GM21528 (cell line): Measurements from ENCODE around the gene DBX1.
"Not testable (repeated sequence)": the region's sequence is repeated elsewhere in the genome, so short reads cannot be mapped to it uniquely, and the experiment has no call there.

Experiments used
- ATAC-seq: cut with Tn5 transposase; IDR thresholded peaks from one replicate; pipeline ENCODE4 v1.9.1; 2021; ENCODE audit warnings: mild to moderate bottlenecking, moderate library complexity; ENCODE audit not compliant: unreplicated experiment, low FRiP score

Gene DBX1, protein sequence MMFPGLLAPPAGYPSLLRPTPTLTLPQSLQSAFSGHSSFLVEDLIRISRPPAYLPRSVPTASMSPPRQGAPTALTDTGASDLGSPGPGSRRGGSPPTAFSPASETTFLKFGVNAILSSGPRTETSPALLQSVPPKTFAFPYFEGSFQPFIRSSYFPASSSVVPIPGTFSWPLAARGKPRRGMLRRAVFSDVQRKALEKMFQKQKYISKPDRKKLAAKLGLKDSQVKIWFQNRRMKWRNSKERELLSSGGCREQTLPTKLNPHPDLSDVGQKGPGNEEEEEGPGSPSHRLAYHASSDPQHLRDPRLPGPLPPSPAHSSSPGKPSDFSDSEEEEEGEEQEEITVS

DNA sequence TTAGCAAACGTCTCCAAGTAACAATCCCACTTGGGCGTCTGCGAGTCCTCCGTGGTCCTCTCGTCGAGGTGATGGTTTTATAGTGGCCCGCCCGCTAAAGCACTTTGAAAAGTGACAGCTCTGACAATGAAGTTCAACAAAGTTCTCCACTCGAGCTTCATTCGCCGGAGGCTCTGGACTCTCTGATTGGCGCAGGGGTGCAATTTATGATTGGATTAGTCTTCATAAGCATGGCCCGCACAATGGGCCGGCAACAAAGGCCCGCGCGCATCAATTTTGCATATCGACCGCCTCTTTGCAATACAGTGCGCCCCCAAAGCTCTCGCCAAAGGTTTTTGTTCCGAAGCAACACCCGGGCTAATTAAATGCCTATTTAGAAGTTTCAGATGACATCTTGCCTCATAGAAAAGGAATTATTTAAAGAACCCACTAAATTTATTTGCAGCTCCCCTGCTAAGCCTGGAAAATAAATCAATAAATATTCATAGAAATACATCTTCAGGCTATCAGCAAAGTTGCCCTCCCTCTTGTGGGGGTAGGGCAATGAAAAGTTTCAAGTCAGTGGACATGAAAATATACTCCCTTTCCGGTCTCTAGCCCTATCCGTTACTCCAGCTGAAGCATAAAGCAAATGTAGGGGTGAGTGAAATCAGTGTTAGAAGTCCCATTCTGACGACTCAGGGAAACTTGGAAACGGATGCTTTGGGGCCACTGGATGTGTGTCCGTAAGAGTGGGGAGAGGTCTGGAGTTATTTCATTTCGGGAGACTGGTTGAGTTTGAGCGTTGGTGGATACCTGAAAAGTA, at the start of gene DBX1:
Gene DBX1, minus strand, starts transcription at position 51 of the 805 bp plus-strand sequence. CDS start 151 bp downstream, outside the sequence.
- no peak for ATAC-seq

DNA sequence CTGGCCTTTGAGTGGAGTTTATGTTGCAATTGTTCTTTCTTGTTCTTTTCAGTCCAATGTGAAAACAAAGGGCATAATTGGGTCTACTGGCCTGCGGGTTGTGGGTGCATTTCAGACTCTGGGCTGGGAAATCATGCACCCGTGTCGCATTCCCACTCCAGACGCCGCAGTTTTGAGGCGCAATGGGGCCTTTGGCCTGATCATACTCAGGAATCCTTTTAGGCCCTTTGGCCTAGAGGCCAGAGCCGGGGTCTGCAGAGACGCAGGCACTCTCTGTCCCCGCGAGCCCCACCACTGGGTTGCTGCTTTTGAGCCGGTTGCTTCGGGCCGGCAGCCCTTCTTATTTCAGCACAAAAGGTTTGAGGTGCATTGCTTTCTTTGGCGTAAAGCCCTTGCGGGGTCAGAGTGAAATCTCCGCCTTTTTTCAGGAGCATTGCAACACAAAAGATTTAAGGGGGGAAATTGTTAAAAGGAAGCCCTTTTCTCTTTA, 48.4 kb upstream of the DBX1 start:
- ATAC-seq, result no peak

DNA sequence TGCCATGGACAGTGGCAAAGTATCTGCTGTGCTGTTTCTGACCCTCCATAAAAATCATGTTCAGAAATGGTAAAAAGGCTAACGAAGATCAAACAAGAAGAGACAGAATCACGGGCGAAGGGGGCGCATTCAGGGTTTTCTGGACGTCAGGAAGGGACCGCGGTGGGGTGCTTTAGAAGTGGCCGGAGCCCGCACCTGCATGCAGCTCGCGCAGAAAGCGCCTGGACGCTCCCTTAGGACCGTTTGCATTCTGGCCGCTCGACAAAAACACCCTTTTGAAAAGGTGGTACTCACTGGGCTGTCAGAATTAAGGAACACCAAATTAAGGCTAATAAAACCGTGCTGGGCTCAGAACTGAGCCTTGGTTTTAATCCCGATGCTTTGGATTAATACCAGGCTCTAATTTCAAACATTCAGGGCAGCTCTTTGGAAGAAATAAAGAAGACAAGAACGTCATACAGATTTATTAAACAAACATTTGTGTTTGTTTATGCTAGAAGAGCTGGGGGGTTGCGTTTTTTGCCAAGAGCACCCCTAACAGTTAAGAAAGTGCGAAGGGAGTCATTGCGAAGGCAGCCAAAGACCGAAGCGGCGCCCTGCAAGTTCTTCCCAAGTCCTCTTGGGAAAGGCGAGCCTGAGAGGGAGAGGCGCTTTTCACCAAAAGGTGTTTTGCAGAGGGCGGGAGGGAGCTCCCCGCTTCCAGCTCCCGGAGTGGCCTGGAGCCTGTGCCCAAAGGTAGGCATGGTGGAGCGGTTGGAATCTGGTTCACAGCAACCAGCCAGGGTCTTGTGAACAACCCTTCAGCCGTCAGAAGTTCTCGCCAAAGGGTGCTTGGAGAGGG, 47.7 kb upstream of the DBX1 start:
- ATAC-seq, result no peak

DNA sequence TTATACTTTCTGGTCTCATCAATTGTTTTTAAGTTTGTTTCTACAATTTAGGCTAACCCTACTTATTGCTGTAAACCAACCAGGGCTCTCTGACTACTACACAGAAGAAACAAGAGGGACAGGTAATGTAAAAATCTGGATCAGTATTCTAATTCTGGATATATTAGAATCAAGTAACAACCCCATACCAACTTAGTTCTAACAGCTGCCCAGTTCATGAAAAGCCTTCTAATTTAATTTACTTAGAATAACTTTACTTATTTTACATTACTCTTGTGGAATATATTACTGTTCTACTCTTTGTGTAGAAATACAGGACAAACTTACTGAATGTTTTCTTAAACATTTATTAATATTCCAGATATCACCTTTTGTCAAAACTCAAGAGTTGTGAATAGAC, 45.5 kb upstream of the DBX1 start:
- ATAC-seq, result no peak

DNA sequence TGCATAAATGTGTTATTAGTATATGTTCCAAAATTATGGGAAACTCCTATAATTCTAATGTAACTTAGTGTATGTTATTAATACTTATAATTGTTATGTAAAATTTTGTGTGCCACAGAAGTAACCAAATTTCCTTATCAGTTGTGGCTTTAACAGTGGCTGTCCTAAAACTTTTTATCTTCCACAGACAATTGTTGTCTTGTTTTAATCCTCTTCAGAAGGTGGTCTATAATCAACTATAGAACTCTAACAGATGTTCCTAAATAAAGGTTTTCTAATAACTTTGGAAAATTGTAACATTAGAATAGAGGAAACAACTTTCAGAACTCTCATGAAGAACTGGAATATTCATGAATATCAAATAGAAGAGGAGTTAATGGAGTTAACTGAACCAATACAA, 44.4 kb upstream of the DBX1 start:
- ATAC-seq, result no peak

DNA sequence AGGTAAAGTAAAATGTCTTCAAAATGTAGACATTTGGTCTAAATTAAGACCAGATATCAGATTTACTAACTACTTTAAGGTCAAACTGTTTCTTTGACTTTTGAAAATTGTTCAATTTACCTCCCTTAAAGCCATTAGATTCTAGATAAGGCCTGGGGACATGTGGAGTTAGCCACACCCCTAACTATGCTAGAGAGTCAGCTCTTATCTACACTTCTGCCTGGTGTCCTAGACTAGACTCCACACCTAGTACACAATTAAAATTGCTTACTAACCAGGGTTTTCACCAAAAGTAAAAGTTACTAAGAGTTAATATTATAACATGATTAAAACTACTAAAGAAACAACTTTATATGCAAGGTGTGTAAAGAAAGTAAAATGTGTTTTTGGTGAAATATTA, 43.6 kb upstream of the DBX1 start:
- no peak for ATAC-seq

DNA sequence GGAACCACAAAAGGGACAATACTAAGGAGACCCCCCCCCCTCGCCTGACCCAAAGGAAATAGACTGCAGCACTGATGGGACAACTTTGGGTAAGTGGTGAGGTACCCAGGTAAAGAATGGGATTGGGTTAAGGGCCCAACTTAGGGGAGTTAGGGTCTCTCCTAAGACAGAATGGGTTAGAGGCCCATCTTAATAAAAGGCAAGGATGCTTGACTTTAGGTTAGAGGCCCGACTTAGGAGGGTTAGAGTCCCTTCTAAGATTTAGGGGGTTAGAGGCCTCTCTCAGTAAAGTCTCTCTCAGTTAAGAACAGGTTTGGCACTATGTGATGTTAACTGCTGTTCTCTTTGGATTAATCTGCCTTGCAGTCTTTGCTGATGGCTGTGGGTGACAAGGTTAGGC, 41.0 kb upstream of the DBX1 start:
- ATAC-seq, result no peak

DNA sequence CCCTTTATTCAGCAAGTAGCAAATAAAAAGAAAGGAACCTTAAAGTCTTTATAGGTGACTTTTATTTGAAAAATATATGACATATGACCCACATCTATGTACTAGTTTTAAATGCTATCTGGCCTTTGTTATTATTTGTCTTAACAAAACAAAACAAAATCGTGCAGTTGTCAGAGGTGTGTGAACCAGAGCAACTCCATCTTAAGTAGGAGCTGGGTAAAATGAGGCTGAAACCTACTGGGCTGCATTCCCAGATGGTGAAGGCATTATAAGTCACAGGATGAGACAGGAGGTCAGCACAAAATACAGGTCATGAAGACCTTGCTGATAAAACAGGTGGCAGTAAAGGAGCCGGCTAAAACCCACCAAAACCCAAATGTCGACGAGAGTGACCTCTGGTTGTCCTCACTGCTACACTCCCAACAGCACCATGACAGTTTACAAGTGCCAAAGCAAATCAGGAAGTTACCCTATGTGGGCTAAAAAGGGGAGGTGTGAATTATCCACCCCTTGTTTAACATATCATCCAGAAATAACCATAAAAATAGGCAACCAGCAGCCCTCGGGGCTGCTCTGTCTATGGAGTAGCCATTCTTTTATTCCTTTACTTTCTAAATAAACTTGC, 40.2 kb upstream of the DBX1 start:
- ATAC-seq, result not testable (repeated sequence)

DNA sequence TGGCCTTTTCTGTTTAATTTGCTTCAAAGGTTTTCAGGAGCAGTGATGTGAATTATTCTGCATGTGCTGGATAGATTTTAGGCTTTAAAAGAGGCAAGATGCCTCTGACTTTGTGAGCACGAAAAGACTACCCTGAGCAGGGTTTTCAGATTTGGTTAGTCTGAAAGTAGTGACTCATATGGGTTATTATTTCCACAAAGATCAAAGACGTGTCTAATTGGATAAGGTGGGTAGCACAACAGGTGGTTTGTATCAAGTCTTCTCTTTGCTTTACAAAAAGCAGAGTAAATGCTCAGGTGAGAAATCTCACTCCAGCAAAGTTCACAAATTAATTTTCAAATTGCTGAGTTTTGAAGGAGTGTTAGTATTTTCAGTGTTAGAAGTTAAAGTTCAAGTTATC, 37.6 kb upstream of the DBX1 start:
- ATAC-seq, result no peak

DNA sequence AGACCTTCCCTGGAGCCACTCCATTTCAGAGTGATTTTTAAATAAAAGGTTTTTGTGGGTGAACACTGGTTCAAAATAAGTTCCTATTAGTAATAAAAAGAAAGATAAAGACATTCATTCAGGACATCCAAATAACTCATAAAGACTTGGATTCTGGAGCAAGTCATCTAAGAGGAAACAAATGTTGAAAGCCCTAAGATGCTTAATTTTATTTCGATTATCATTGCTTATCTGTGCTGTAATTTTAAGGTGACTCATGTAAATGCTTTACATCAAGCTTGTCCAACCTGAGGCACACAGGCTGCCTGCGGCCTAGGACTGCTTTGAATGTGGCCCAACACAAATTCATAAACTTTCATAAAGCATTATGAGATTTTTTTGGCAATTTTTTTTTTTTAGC, 34.2 kb upstream of the DBX1 start:
- ATAC-seq, result no peak

DNA sequence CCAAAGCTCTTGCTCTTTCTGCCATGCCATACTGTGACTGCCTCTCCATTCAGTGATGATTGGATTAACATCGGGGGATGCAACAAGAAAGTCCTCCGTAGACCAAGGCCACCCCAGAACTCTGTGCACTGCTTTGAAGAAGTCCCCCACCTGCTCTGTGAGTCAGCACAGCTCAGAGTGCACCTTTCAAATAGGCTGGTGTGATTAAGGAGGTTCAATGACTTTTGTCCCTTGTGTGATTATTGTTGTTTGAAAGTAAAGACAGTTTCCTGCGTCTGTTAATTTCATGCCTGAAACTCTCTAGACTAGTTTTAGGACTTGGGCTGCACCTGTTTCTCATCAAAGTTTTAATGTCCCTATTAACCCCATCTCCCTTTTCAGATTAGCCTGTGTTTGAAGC, 33.0 kb upstream of the DBX1 start:
- ATAC-seq, result no peak

DNA sequence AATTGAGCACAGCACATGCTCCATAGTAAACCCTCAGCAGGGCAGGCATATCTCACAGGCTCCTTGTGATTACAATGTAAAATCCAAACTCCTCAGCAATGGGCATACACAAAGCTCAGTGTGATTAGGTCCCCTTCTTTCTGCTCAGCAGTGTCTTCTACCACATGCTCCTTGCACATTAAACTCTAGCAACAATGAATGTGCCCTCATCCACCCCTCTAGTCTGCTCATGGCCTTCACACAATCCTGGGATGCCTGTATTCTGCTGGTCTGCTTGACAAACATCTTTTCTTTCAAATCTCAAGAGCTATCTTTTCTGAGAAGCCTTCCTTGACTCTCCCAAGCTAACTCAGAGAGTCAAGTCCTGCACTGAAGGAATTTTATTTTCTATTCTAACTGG, 32.4 kb upstream of the DBX1 start:
- no peak for ATAC-seq

DNA sequence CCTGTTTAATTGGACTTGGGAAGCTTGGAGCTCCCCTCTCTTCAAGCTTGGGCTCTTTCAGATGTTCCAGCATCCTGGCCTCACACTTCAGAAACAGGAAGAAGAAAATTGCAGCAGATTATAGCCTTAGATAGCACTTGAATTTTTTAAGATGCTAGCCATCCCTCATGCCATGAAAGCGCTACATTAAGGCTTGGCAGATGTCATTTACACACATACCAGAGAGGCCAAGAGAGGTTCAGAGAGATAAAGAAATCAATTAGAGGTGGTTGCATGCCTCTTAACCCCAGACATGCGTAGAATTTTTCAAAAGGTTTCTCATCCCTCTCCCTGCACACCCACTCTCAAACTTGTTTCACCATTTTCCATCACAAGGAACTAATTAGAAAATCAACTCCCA, 31.9 kb upstream of the DBX1 start:
- no peak for ATAC-seq

DNA sequence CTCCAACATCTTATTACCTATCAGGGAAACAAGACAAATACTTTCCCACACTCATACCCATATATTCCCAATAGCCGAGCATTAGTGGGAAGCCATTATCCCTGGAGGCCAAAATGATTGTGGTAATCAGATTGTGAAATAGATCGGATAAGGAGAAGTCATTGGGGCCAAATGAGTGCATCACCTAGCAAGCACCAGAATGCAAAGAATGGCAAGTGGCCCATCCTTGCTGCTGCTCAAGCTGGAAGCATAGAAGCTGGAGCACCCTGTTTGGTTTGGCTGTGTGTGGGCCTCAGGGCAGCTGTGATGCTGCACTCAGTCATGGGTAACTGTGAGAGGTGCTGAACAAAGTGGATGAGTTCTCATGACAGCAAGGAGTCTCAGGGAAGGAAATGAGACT, 18.7 kb upstream of the DBX1 start:
- no peak for ATAC-seq

DNA sequence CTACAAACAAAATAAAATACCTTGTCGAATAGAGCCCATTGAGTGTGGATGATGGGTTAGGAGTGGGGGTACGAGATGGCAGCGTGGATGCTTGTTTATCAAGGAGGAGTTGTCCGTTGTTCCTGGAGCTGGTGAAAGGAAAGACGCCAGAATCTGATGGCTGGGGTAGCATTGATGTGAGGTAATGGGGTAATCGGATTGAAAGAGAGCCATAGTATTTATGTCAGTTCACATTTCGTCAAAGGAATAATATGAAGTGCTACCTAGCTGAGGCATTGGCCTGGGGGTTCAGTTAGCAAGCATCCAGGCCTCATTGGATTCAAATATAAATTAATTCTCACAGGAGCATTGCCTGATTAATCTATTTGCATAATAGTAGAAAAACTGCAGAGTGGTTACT, 16.9 kb upstream of the DBX1 start:
- no peak for ATAC-seq

DNA sequence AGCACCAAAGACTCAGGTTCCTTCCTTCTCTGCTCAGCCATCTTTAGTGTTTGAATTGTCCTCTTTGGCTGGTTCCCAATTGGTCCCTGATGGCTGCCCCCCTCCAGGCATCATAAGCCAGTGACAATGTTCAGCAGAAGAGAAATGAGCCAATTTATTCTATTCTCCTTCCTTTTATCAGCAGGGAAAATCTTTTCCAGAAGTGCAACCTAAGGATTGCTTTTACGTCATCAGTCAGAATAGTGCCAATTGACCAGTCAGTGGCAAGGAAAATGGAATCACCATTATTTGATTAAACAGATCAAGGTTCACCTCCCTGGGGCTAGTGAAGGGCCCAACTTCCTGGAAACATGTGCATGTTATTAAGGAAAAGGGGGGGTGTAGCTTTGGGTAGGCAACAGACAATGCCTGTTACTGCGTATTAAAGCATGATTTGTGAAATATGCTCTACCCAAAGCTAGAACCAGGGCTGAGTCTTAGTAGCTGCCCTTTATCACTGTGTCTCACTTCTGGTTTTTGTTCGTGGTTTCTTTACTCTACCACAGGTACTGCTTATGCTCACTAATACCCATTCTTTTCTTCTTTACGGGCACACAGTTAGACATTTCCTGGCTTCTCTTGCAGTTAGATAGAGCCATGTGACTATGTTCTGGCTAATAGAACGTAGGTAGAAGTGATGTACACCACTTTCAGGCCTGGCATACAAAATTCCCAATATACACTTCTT, 12.6 kb upstream of the DBX1 start:
- no peak for ATAC-seq

DNA sequence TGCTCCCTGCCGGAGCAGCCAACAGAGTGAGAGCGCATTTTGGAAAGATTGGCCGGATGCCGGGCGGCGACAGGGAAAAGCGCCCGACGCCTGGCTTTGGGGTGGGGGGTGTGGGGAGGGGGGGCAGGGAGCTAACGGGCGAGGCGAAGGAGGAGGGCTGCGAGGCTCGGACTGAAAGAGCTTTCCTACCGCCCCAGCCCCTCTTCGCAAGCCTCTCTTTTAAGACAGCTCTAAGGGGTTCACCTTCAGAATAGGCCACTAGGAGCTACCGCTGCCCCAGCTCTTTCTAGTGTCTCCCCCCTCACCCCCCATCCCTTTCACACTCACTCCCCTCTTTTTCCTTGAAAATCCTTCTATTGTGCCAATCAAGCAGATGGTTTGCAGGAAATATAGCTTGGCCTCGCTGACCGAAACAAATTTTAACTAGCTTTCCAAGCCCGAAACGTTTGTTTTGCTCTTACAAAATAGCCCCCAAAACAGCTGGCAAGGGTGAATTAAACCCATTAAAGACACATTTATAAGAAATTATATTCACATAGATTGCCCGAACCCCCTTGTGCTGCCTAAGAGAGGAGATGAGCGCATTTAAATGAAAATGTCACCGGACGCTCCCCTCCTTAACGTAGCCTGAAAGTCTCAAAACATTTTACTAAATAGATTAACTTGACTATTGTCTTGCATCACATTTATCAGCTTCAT, 3.7 kb upstream of the DBX1 start:
- no peak for ATAC-seq

DNA sequence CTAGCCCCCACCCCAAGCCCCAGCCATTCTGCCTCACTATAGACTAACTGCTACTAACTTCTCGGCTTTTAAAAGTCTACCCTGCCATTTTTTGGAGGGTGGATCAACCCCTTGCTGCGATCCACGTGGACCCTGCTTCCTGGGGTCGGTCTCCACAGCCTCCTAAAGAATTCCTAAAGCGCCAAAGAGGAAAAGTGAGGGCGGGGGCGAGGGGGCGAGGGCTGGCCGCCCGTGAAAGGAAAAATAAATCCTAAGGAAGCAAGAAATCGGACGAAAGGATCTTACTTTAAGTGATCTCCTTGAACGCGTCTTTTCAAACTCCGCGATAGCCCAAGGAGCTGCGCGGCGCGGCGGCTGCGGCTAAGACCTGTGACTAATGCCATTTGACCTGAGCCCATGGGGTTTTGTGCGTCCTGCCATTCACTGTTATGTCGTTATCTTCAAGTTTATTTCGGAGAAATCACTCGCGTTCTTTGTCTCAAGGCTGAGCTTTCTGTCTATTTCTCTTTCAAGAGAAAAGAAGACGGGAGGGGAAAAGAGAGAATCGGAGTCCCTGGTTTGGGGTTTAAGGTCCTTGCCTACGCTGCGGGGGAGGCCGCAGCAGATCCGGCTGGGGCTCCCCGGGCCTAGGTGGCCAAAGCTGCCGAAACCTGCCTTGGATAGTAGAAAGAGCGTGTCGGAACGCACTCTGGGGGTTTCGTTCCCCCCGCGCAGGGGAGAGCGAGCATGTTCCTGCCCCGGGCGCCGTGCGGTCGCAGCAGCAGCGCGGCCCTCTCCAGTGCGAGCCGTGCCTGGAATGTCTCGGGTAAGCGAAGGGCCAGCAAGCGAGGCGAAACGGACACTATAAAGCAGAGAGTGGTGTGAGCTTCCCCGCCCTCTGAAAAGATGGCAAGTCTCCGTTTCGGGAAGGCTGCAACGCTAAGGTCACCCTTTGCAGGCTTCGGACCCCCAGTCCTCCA, 2.8 kb upstream of the DBX1 start:
- ATAC-seq, result no peak
